Fibroblast of lung (primary cell): Measurements from ENCODE around the gene NCSTN. TPM values are rescaled to one million over a fixed set of nuclear protein-coding genes. Genes with fewer than 3 reads are reported as not detected.

Experiments used
- DNase-seq, 2 donors: peaks; one replicate each; pipeline versions ENCODE4 v3.0.0 to v3.0.0-alpha.2; 2010; ENCODE audit warnings: low read depth in 2 of 2
- H2AFZ ChIP-seq: 2 replicates; pipeline ENCODE4 v1.5.1; 2012; ENCODE audit warnings: low read length, control low read depth, inconsistent platforms
- H3K27ac ChIP-seq: 2 replicates; pipeline ENCODE4 v1.5.1; 2011; ENCODE audit warnings: low read length, control low read depth; ENCODE audit not compliant: insufficient read depth
- H3K27me3 ChIP-seq: 2 replicates; pipeline ENCODE4 v1.5.1; 2011; ENCODE audit warnings: mild to moderate bottlenecking, low read length; ENCODE audit not compliant: control insufficient read depth, insufficient read depth
- H3K36me3 ChIP-seq: 2 replicates; pipeline ENCODE4 v1.5.1; 2011; ENCODE audit warnings: low read length; ENCODE audit not compliant: control insufficient read depth, insufficient read depth
- H3K4me1 ChIP-seq: 2 replicates; pipeline ENCODE4 v1.5.1; 2011; ENCODE audit warnings: low read length; ENCODE audit not compliant: control insufficient read depth, insufficient read depth; ENCODE audit errors: extremely low read depth
- H3K4me2 ChIP-seq: 2 replicates; pipeline ENCODE4 v1.5.1; 2011; ENCODE audit warnings: low read length, control low read depth; ENCODE audit not compliant: insufficient read depth; ENCODE audit errors: extremely low read depth
- H3K4me3 ChIP-seq, 4 experiments: fragments of 200-600 bp in 1 of 4; sonication (generic) in 1 of 4; replicated peaks in 1 of 4; 2 replicates each; pipeline ENCODE4 v1.5.1; 2011 to 2016; ENCODE audit warnings: low read length in 4 of 4, low read depth in 3 of 4, mild to moderate bottlenecking in 3 of 4, control low read depth in 2 of 4, inconsistent platforms in 1 of 4, mixed read lengths in 1 of 4; ENCODE audit not compliant: insufficient read depth in 1 of 4; ENCODE audit errors: control extremely low read depth in 1 of 4
- H3K79me2 ChIP-seq: 2 replicates; pipeline ENCODE4 v1.5.1; 2012; ENCODE audit warnings: mild to moderate bottlenecking, low read length, inconsistent platforms; ENCODE audit not compliant: control insufficient read depth, insufficient read depth
- H3K9ac ChIP-seq: 2 replicates; pipeline ENCODE4 v1.5.1; 2011; ENCODE audit warnings: mild to moderate bottlenecking, low read length, control low read depth; ENCODE audit not compliant: insufficient read depth
- H3K9me3 ChIP-seq: 2 replicates; pipeline ENCODE4 v1.5.1; 2012; ENCODE audit warnings: low read depth, low read length; ENCODE audit not compliant: control insufficient read depth, insufficient read depth
- H4K20me1 ChIP-seq: 2 replicates; pipeline ENCODE4 v1.5.1; 2011; ENCODE audit warnings: low read length; ENCODE audit not compliant: control insufficient read depth, insufficient read depth; ENCODE audit errors: extremely low read depth
- CTCF ChIP-seq, 2 donors: IDR thresholded peaks in 1 of 2; conservative IDR thresholded peaks in 1 of 2; 1 replicate in 1 of 2; 2 replicates in 1 of 2; pipeline ENCODE4 v1.5.1; 2011 to 2012; ENCODE audit warnings: low read length in 2 of 2, control low read depth in 1 of 2, inconsistent platforms in 1 of 2, low read depth in 1 of 2, mild to moderate bottlenecking in 1 of 2
- EZH2 ChIP-seq: IDR thresholded peaks from 2 replicates; pipeline ENCODE4 v1.5.1; 2012; ENCODE audit warnings: low read length, control low read depth, mild to moderate bottlenecking; ENCODE audit errors: missing control alignments
- polyA plus RNA-seq, 2 donors: library from polyadenylated mRNA; depleted of rRNA in 1 of 2; stranded (reverse) in 1 of 2; unstranded in 1 of 2; fragments of >200 nt; gene quantifications; 2 replicates each; pipeline ENCODE4 v1.2.1, GENCODE V29; 2011 to 2012; ENCODE audit warnings: missing spikeins in 1 of 2
- total RNA-seq: library from RNA; depleted of rRNA; stranded (reverse); fragments of >200 nt; gene quantifications from 2 replicates; pipeline ENCODE4 v1.2.1, GENCODE V29; 2014

The NCSTN gene
- total and polyA plus RNA-seq, 2 donors (not counting 1 experiment from before 2014, with no cell fraction given): 97.1 to 188 TPM

GRCh38 chr1:160406131-160406968 lies 63.2 kb downstream of the NCSTN start:
- no peak overlapping the region for H3K4me3 ChIP-seq
- no peaks in the 10 kb centered on the region for H3K4me1 ChIP-seq
- no peak overlapping the region for H3K27ac ChIP-seq
- no peak overlapping the region for H2AFZ ChIP-seq
- DNase-seq: no peak
- H4K20me1 ChIP-seq: no peaks in the 10 kb centered on the region
- H3K36me3 ChIP-seq: no peaks in the 10 kb centered on the region
- no peak overlapping the region for H3K9ac ChIP-seq
- no peak overlapping the region for H3K4me2 ChIP-seq
- no peak for TF ChIP-seq EZH2
- no peak for TF ChIP-seq CTCF (conservative IDR thresholded peaks at IDR 0.05 in 1 of 2, IDR thresholded peaks at IDR 0.05 in 1 of 2; ENCODE audit: low read depth in 1 of 2, low read length in 2 of 2)
- H3K27me3 ChIP-seq: peaks cover 17% of the 10 kb centered on the region
- H3K9me3 ChIP-seq: no peaks in the 10 kb centered on the region
- no peaks in the 10 kb centered on the region for H3K79me2 ChIP-seq

GRCh38 chr1:160407839-160408801 lies 64.9 kb downstream of the NCSTN start:
- H3K79me2 ChIP-seq: no peaks in the 10 kb centered on the region
- H3K4me3 ChIP-seq: no peak overlapping the region
- H2AFZ ChIP-seq: no peak overlapping the region
- TF ChIP-seq CTCF (conservative IDR thresholded peaks at IDR 0.05 in 1 of 2, IDR thresholded peaks at IDR 0.05 in 1 of 2; ENCODE audit: low read depth in 1 of 2, low read length in 2 of 2): no peak
- TF ChIP-seq EZH2: no peak
- H3K27ac ChIP-seq: no peak overlapping the region
- H3K27me3 ChIP-seq: peaks cover 5% of the 10 kb centered on the region
- H3K36me3 ChIP-seq: no peaks in the 10 kb centered on the region
- peak in 1 of 2 donors; percentile 70 for DNase-seq
- H3K4me2 ChIP-seq: no peak overlapping the region
- H3K4me1 ChIP-seq: no peaks in the 10 kb centered on the region
- no peaks in the 10 kb centered on the region for H3K9me3 ChIP-seq
- H4K20me1 ChIP-seq: no peaks in the 10 kb centered on the region
- H3K9ac ChIP-seq: no peak overlapping the region

Other genes starting within 250 kb of the NCSTN start
- gene IGSF8, start 244.8 kb upstream of the NCSTN start, total RNA-seq: 24.4 and 27.7 TPM in 2 replicates
- gene IGSF8, start 244.8 kb upstream of the NCSTN start, polyA plus RNA-seq: 6.2 and 6.5 TPM in 2 replicates
- gene ATP1A2, start 227.6 kb upstream of the NCSTN start, total RNA-seq: 1.8 and 32.9 TPM in 2 replicates
- 0.01 and 0.44 TPM in 2 replicates for gene ATP1A2, start 227.6 kb upstream of the NCSTN start, polyA plus RNA-seq
- 0.26 TPM in 1 of 2 replicates, not detected in the other for gene ATP1A4, start 191.8 kb upstream of the NCSTN start, total RNA-seq
- not detected in 2 replicates for gene ATP1A4, start 191.8 kb upstream of the NCSTN start, polyA plus RNA-seq
- gene CASQ1, start 152.8 kb upstream of the NCSTN start, total RNA-seq: 0.17 and 0.26 TPM in 2 replicates
- 0.15 TPM in 1 of 2 replicates, not detected in the other for gene CASQ1, start 152.8 kb upstream of the NCSTN start, polyA plus RNA-seq
- gene PEA15, start 138.0 kb upstream of the NCSTN start, total RNA-seq: 84.7 and 108 TPM in 2 replicates
- 816 and 871 TPM in 2 replicates for gene PEA15, start 138.0 kb upstream of the NCSTN start, polyA plus RNA-seq
- gene DCAF8, start 80.8 kb upstream of the NCSTN start, total RNA-seq: 66.3 and 89.8 TPM in 2 replicates
- gene DCAF8, start 80.8 kb upstream of the NCSTN start, polyA plus RNA-seq: 72.6 and 75.4 TPM in 2 replicates
- 43.7 and 72.8 TPM in 2 replicates for gene PEX19, start 58.2 kb upstream of the NCSTN start, total RNA-seq
- gene PEX19, start 58.2 kb upstream of the NCSTN start, polyA plus RNA-seq: 77.4 and 78.4 TPM in 2 replicates
- 284 and 316 TPM in 2 replicates for gene COPA, start 133 bp upstream of the NCSTN start, total RNA-seq
- gene COPA, start 133 bp upstream of the NCSTN start, polyA plus RNA-seq: 259 and 276 TPM in 2 replicates
- gene NHLH1, start 23.7 kb downstream of the NCSTN start, total RNA-seq: not detected in 2 replicates
- 0.05 and 0.14 TPM in 2 replicates for gene NHLH1, start 23.7 kb downstream of the NCSTN start, polyA plus RNA-seq
- gene VANGL2, start 57.2 kb downstream of the NCSTN start, total RNA-seq: under 0.01 TPM in 1 of 2 replicates, not detected in the other
- 0.01 and 0.02 TPM in 2 replicates for gene VANGL2, start 57.2 kb downstream of the NCSTN start, polyA plus RNA-seq
- gene SLAMF6, start 179.9 kb downstream of the NCSTN start, total RNA-seq: not detected in 2 replicates
- not detected in 2 replicates for gene SLAMF6, start 179.9 kb downstream of the NCSTN start, polyA plus RNA-seq
- gene CD84, start 236.1 kb downstream of the NCSTN start, total RNA-seq: under 0.01 TPM in 1 of 2 replicates, not detected in the other
- not detected in 2 replicates for gene CD84, start 236.1 kb downstream of the NCSTN start, polyA plus RNA-seq